Activated B cell treated with CpG ODN at 0.5 μM for 24 hours (primary cell): ENCODE results near the gene USP35. TPM values are rescaled to one million over a fixed set of nuclear protein-coding genes. Genes with fewer than 3 reads are reported as not detected.

Experiments
- ATAC-seq: fragments of 200-7000 bp; cut with Tn5 transposase; one replicate; pipeline ENCODE4 v1.10.0; 2021; ENCODE audit warnings: low read depth, mild to moderate bottlenecking, moderate library complexity
- CTCF ChIA-PET: fragments of 350-600 bp; sonication (Branson Sonifier 250); formaldehyde crosslinking; loops from one replicate; lab custom pipeline; 2021; ENCODE audit warnings: antibody characterized with exemption; lab: Charles Lee
- POLR2A ChIA-PET: fragments of 350-600 bp; sonication (Branson Sonifier 250); formaldehyde crosslinking; loops from one replicate; lab custom pipeline; 2021; ENCODE audit warnings: antibody characterized with exemption; lab: Charles Lee
- DNase-seq: peaks from one replicate; pipeline ENCODE4 v3.0.0; 2022
- H3K27ac Mint-ChIP-seq: one replicate; pipeline ENCODE4 v1.8.0; 2020; ENCODE audit warnings: mixed read lengths
- H3K27me3 Mint-ChIP-seq: one replicate; pipeline ENCODE4 v1.8.0; 2021; ENCODE audit warnings: mixed read lengths
- H3K36me3 Mint-ChIP-seq: one replicate; pipeline ENCODE4 v1.8.0; 2021; ENCODE audit warnings: low read depth, mixed read lengths
- H3K4me1 Mint-ChIP-seq: one replicate; pipeline ENCODE4 v1.8.0; 2021; ENCODE audit warnings: mixed read lengths
- H3K4me3 Mint-ChIP-seq: one replicate; pipeline ENCODE4 v1.8.0; 2020; ENCODE audit warnings: mild to moderate bottlenecking, mixed read lengths
- H3K9me3 Mint-ChIP-seq: one replicate; pipeline ENCODE4 v1.8.0; 2020; ENCODE audit warnings: mixed read lengths
- CTCF ChIP-seq: fragments of 200-600 bp; IDR thresholded peaks from one replicate; pipeline ENCODE4 v1.8.0; 2022; ENCODE audit warnings: antibody characterized with exemption, mild to moderate bottlenecking
- intact Hi-C: fragments of 100-400 bp; cut with micrococcal nuclease; formaldehyde crosslinking; loops from one replicate; pipeline ENCODE4 v1.15.1; 2024
- total RNA-seq: library from RNA; stranded (reverse); gene quantifications from 2 replicates; pipeline ENCODE4 v1.2.3, GENCODE V29; 2022

Gene USP35
- total RNA-seq, 1 donor from 2014 or later: 4.9 TPM

- Mint-ChIP-seq H3K36me3 (peaks cover 2% of the 10 kb centered on the region), H3K4me1 (no peaks in the 10 kb centered on the region), H3K27ac (no peak overlapping the region), H3K4me3 (no peak overlapping the region), H3K27me3 (no peaks in the 10 kb centered on the region), H3K9me3 (no peaks in the 10 kb centered on the region)
- intact Hi-C loops: no loop called here
- ChIA-PET CTCF (no interaction called here), POLR2A (no interaction called here)
- DNase-seq (no peak), ATAC-seq (no peak)
- TF ChIP-seq CTCF: no peak
Measured at GRCh38 chr11:78151804-78152203, 36.9 kb upstream of the USP35 start.

GRCh38 chr11:78156127-78156844, 32.4 kb upstream of the USP35 start:
- H3K27me3 Mint-ChIP-seq: no peaks in the 10 kb centered on the region
- intact Hi-C loops: no loop called here
- H3K36me3 Mint-ChIP-seq: no peaks in the 10 kb centered on the region
- H3K27ac Mint-ChIP-seq: no peak overlapping the region
- H3K4me1 Mint-ChIP-seq: no peaks in the 10 kb centered on the region
- H3K9me3 Mint-ChIP-seq: no peaks in the 10 kb centered on the region
- no peak overlapping the region for H3K4me3 Mint-ChIP-seq
- POLR2A ChIA-PET: interaction anchor here (0.6 kb wide), 1 partner anchor 32 kb away, joined by 3 read pairs; the partner anchor contains the start of gene KCTD21
- CTCF ChIA-PET: no interaction called here
- no peak for DNase-seq
- no peak for ATAC-seq
- no peak for TF ChIP-seq CTCF

- POLR2A ChIA-PET: no interaction called here
- no peak overlapping the region for H3K27ac Mint-ChIP-seq
Measured at GRCh38 chr11:78158987-78159652, 29.6 kb upstream of the USP35 start.

GRCh38 chr11:78160557-78160956, 28.2 kb upstream of the USP35 start:
- intact Hi-C loops: no loop called here
- POLR2A ChIA-PET: no interaction called here

More at GRCh38 chr11:78158987-78159652, 29.6 kb upstream of the USP35 start:
- DNase-seq (no peak), ATAC-seq (no peak)
- no peaks in the 10 kb centered on the region for H3K27me3 Mint-ChIP-seq
- TF ChIP-seq CTCF: no peak
- no peaks in the 10 kb centered on the region for H3K4me1 Mint-ChIP-seq
- intact Hi-C loops: no loop called here
- H3K36me3 Mint-ChIP-seq: no peaks in the 10 kb centered on the region
- H3K4me3 Mint-ChIP-seq: no peak overlapping the region
- no peaks in the 10 kb centered on the region for H3K9me3 Mint-ChIP-seq
- CTCF ChIA-PET: no interaction called here

More at GRCh38 chr11:78160557-78160956, 28.2 kb upstream of the USP35 start:
- Mint-ChIP-seq H3K4me3 (no peak overlapping the region), H3K36me3 (no peaks in the 10 kb centered on the region), H3K27me3 (no peaks in the 10 kb centered on the region), H3K4me1 (no peaks in the 10 kb centered on the region), H3K27ac (no peak overlapping the region), H3K9me3 (no peaks in the 10 kb centered on the region)
- CTCF ChIA-PET: no interaction called here
- ATAC-seq (no peak), DNase-seq (no peak)
- TF ChIP-seq CTCF: no peak
